RWPE1 (cell line): ENCODE data around the gene ATP2B1.

Experiments
- CTCF ChIA-PET: fragments of 350-600 bp; sonication (Branson Sonifier 250); formaldehyde crosslinking; extraction: SDS; loops from one replicate; lab custom pipeline; 2021; lab: Yijun Ruan, JAX
- POLR2A ChIA-PET: fragments of 400-600 bp; formaldehyde crosslinking; extraction: SDS; loops from one replicate; lab custom pipeline; 2020; ENCODE audit warnings: antibody characterized with exemption; ENCODE audit not compliant: low non-redundant PET; lab: Yijun Ruan, JAX
- DNase-seq: peaks from one replicate; pipeline ENCODE4 v3.0.0; 2012; ENCODE audit warnings: low spot score
- H3K27ac ChIP-seq: fragments of 450-650 bp; 2 replicates; pipeline ENCODE4 v1.5.1; 2017
- CTCF ChIP-seq: fragments of 450-650 bp; conservative IDR thresholded peaks from 2 replicates; pipeline ENCODE4 v1.5.1; 2017; ENCODE audit warnings: low read depth, mild to moderate bottlenecking

The ATP2B1 gene

GRCh38 chr12:89695830-89696229, 12.8 kb downstream of the ATP2B1 start:
- no peak overlapping the region for H3K27ac ChIP-seq
- ChIA-PET POLR2A (no interaction called here), CTCF (no interaction called here)
- no peak for DNase-seq
- TF ChIP-seq CTCF = no peak

GRCh38 chr12:89695100-89695499, 13.5 kb downstream of the ATP2B1 start:
- ChIA-PET POLR2A (no interaction called here), CTCF (interaction anchor here (0.6 kb wide), 1 partner anchor 967 kb away, joined by 3 read pairs; no protein-coding TSS in a partner anchor)
- no peak for DNase-seq
- no peak overlapping the region for H3K27ac ChIP-seq
- no peak for TF ChIP-seq CTCF

- no peak for DNase-seq
- TF ChIP-seq CTCF = no peak
- ChIA-PET CTCF (no interaction called here), POLR2A (no interaction called here)
- no peak overlapping the region for H3K27ac ChIP-seq
These were observed 14.1 kb downstream of the ATP2B1 start for GRCh38 chr12:89694542-89694941.

- ChIA-PET CTCF (interaction anchor here (0.5 kb wide), 1 partner anchor 747 kb away, joined by 3 read pairs; no protein-coding TSS in a partner anchor), POLR2A (no interaction called here)
- no peak overlapping the region for H3K27ac ChIP-seq
- TF ChIP-seq CTCF = no peak
- no peak for DNase-seq
These were observed 14.9 kb downstream of the ATP2B1 start for GRCh38 chr12:89693639-89694202.

- CTCF ChIA-PET = no interaction called here
- POLR2A ChIA-PET = no interaction called here
- TF ChIP-seq CTCF = no peak
- no peak for DNase-seq
- no peak overlapping the region for H3K27ac ChIP-seq
These were observed 16.2 kb downstream of the ATP2B1 start for GRCh38 chr12:89692439-89692838.

- ChIA-PET CTCF (no interaction called here), POLR2A (no interaction called here)
- no peak overlapping the region for H3K27ac ChIP-seq
- TF ChIP-seq CTCF = no peak
- DNase-seq = no peak
These were observed 17.0 kb downstream of the ATP2B1 start for GRCh38 chr12:89691659-89692058.

- CTCF ChIA-PET = no interaction called here
- no peak for DNase-seq
- POLR2A ChIA-PET = no interaction called here
- no peak for TF ChIP-seq CTCF
- H3K27ac ChIP-seq = no peak overlapping the region
These were observed 17.7 kb downstream of the ATP2B1 start for GRCh38 chr12:89690925-89691324.
